Neuronal stem cell (in vitro differentiated cells): ENCODE data around the gene VWA5A.

Experiments used
- DNase-seq: peaks from one replicate; pipeline ENCODE4 v3.0.0-alpha.2; 2013; ENCODE audit warnings: low spot score
- H2AFZ ChIP-seq: one replicate; pipeline ENCODE4 v1.6.1; 2013; ENCODE audit warnings: mild to moderate bottlenecking, low read length, inconsistent platforms
- H2AK5ac ChIP-seq: 2 replicates; pipeline ENCODE4 v1.6.1; 2013; ENCODE audit warnings: low read depth, mild to moderate bottlenecking, inconsistent platforms, low read length, moderate library complexity, mixed read lengths
- H2BK120ac ChIP-seq: 2 replicates; pipeline ENCODE4 v1.6.1; 2013; ENCODE audit warnings: low read depth, mild to moderate bottlenecking, inconsistent platforms, low read length, moderate library complexity, mixed read lengths
- H2BK12ac ChIP-seq: one replicate; pipeline ENCODE4 v1.6.1; 2013; ENCODE audit warnings: low read length, inconsistent platforms
- H2BK15ac ChIP-seq: 2 replicates; pipeline ENCODE4 v1.6.1; 2013; ENCODE audit warnings: mild to moderate bottlenecking, low read length, inconsistent platforms, mixed read lengths
- H2BK5ac ChIP-seq: one replicate; pipeline ENCODE4 v1.6.1; 2013; ENCODE audit warnings: inconsistent platforms, mild to moderate bottlenecking, low read length, moderate library complexity
- H3K14ac ChIP-seq: one replicate; pipeline ENCODE4 v1.6.1; 2013; ENCODE audit warnings: low read length, inconsistent platforms
- H3K18ac ChIP-seq: 2 replicates; pipeline ENCODE4 v1.6.1; 2013; ENCODE audit warnings: low read length, inconsistent platforms
- H3K23ac ChIP-seq: 2 replicates; pipeline ENCODE4 v1.6.1; 2013; ENCODE audit warnings: low read depth, mild to moderate bottlenecking, mixed read lengths, low read length, inconsistent platforms; ENCODE audit not compliant: poor library complexity
- H3K27ac ChIP-seq: replicated peaks from 3 replicates; pipeline ENCODE4 v1.5.1; 2013; ENCODE audit warnings: low read length, inconsistent platforms
- H3K27me3 ChIP-seq, 3 experiments: 2 replicates each; pipeline ENCODE4 v1.6.1; 2013; ENCODE audit warnings: low read length in 3 of 3, mild to moderate bottlenecking in 2 of 3, inconsistent platforms in 1 of 3, low read depth in 1 of 3, mixed read lengths in 1 of 3, moderate library complexity in 1 of 3; ENCODE audit not compliant: control insufficient read depth in 3 of 3, insufficient read depth in 3 of 3
- H3K36me3 ChIP-seq, 2 donors: replicated peaks in 1 of 2; 2 replicates each; pipeline ENCODE4 v1.6.1; 2013; ENCODE audit warnings: low read length in 2 of 2; ENCODE audit not compliant: control insufficient read depth in 2 of 2, insufficient read depth in 2 of 2
- H3K4ac ChIP-seq: 2 replicates; pipeline ENCODE4 v1.6.1; 2013; ENCODE audit warnings: inconsistent platforms, mild to moderate bottlenecking, low read length, moderate library complexity
- H3K4me1 ChIP-seq, 2 donors: 1 replicate in 1 of 2; 2 replicates in 1 of 2; pipeline ENCODE4 v1.6.1; 2013; ENCODE audit warnings: low read length in 2 of 2, low read depth in 1 of 2; ENCODE audit not compliant: control insufficient read depth in 2 of 2, insufficient read depth in 1 of 2
- H3K4me2 ChIP-seq: one replicate; pipeline ENCODE4 v1.6.1; 2013; ENCODE audit warnings: mild to moderate bottlenecking, low read length, inconsistent platforms; ENCODE audit not compliant: insufficient read depth, poor library complexity, severe bottlenecking
- H3K4me3 ChIP-seq, 2 donors: 2 replicates each; pipeline ENCODE4 v1.5.1; 2013; ENCODE audit warnings: low read length in 2 of 2, mild to moderate bottlenecking in 2 of 2, inconsistent platforms in 1 of 2, moderate library complexity in 1 of 2
- H3K79me1 ChIP-seq: one replicate; pipeline ENCODE4 v1.6.1; 2013; ENCODE audit warnings: low read depth, mild to moderate bottlenecking, inconsistent platforms, low read length, moderate library complexity
- H3K9ac ChIP-seq: one replicate; pipeline ENCODE4 v1.6.1; 2013; ENCODE audit warnings: mild to moderate bottlenecking, low read depth, low read length, inconsistent platforms; ENCODE audit not compliant: poor library complexity
- H3K9me3 ChIP-seq, 2 donors: replicated peaks in 1 of 2; 2 replicates each; pipeline versions ENCODE3 to v1.6.1; 2013; ENCODE audit warnings: low read length in 2 of 2, mild to moderate bottlenecking in 2 of 2, inconsistent platforms in 1 of 2, low read depth in 1 of 2, mixed read lengths in 1 of 2, moderate library complexity in 1 of 2; ENCODE audit not compliant: control insufficient read depth in 2 of 2, insufficient read depth in 1 of 2
- H4K8ac ChIP-seq: one replicate; pipeline ENCODE4 v1.6.1; 2013; ENCODE audit warnings: low read depth, mild to moderate bottlenecking, inconsistent platforms, low read length, moderate library complexity
- H4K91ac ChIP-seq: one replicate; pipeline ENCODE4 v1.6.1; 2013; ENCODE audit warnings: low read length, low read depth, mild to moderate bottlenecking, inconsistent platforms; ENCODE audit not compliant: poor library complexity
- WGBS, 2 donors: extraction: QIAGEN DNeasy Blood & Tissue Kit; methylation state at CpG; one replicate each; pipeline ENCODE4 v1.1.7; 2013; ENCODE audit warnings: missing lambda C conversion rate in 2 of 2, mixed read lengths in 1 of 2; ENCODE audit not compliant: insufficient read length in 2 of 2, insufficient replicate concordance in 1 of 2; ENCODE audit errors: extremely low coverage in 2 of 2; 5-methylcytosine and 5-hydroxymethylcytosine counted together

Gene VWA5A

DNA sequence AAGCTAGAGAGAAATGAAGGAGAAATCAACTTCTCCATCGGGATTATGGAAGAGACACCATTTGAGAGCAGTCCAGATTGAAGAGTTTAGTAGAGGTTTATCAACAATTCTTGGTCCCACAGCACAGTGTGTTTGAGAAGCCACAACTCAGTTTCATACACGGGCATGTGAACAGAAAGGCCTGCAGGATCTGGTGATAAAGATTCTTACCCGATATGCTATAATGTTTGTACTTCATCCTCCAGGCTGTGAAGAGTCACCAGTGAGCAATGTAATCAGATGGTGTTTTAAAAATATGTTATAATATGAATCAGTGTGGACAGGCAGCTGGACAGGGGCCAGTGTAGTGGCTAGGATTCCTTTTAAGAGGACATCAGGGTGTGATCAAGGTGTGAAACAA is 29.7 kb upstream of the VWA5A start:
- Histone ChIP-seq H3K27ac (no peak overlapping the region), H4K8ac (no peak overlapping the region)
- WGBS, 2 donors, result no CpG with 5 or more reads among the region's 3 CpGs

GRCh38 chr11:124085997-124086846 is 29.0 kb upstream of the VWA5A start:
- H3K4me1 ChIP-seq, result peaks cover 0 to 7% of the 10 kb centered on the region in 2 donors
- no peak overlapping the region for H3K9ac ChIP-seq
- H3K9me3 ChIP-seq, result no peaks in the 10 kb centered on the region
- no peak overlapping the region for H3K18ac ChIP-seq
- H3K4me2 ChIP-seq, result no peak overlapping the region
- H3K36me3 ChIP-seq, result no peaks in the 10 kb centered on the region
- H2BK120ac ChIP-seq, result no peak overlapping the region
- H2AK5ac ChIP-seq, result no peak overlapping the region
- H2AFZ ChIP-seq, result no peak overlapping the region
- no peak overlapping the region for H2BK15ac ChIP-seq
- H4K8ac ChIP-seq, result no peak overlapping the region
- WGBS, 2 donors, result no CpG with 5 or more reads among the region's 10 CpGs
- H3K14ac ChIP-seq, result no peak overlapping the region
- no peak overlapping the region for H3K27ac ChIP-seq
- DNase-seq, result no peak
- no peak overlapping the region for H2BK5ac ChIP-seq
- no peak overlapping the region for H3K23ac ChIP-seq
- H3K79me1 ChIP-seq, result no peaks in the 10 kb centered on the region
- H3K4ac ChIP-seq, result no peak overlapping the region
- H2BK12ac ChIP-seq, result no peak overlapping the region
- no peak overlapping the region for H3K4me3 ChIP-seq
- peaks cover 0 to 19% (median 0%) of the 10 kb centered on the region in 3 experiments for H3K27me3 ChIP-seq
- H4K91ac ChIP-seq, result no peak overlapping the region

More for the DNA sequence above, 29.7 kb upstream of the VWA5A start:
- Histone ChIP-seq H2BK120ac (no peak overlapping the region), H3K23ac (no peak overlapping the region), H2BK15ac (no peak overlapping the region), H3K4ac (no peak overlapping the region), H2AFZ (no peak overlapping the region), H3K9ac (no peak overlapping the region), H3K79me1 (no peaks in the 10 kb centered on the region), H3K36me3 (no peaks in the 10 kb centered on the region), H3K4me3 (no peak overlapping the region), H3K4me1 (peaks cover 0 to 7% of the 10 kb centered on the region in 2 donors), H3K4me2 (no peak overlapping the region), H3K18ac (no peak overlapping the region), H3K27me3 (peaks cover 0 to 22% (median 0%) of the 10 kb centered on the region in 3 experiments), H4K91ac (no peak overlapping the region), H3K14ac (no peak overlapping the region), H3K9me3 (no peaks in the 10 kb centered on the region), H2BK12ac (no peak overlapping the region), H2BK5ac (no peak overlapping the region), H2AK5ac (no peak overlapping the region)
- no peak for DNase-seq

- no peaks in the 10 kb centered on the region for H3K9me3 ChIP-seq
- no peaks in the 10 kb centered on the region for H3K36me3 ChIP-seq
- no peak overlapping the region for H2BK15ac ChIP-seq
- H3K27me3 ChIP-seq, result no peaks in the 10 kb centered on the region
- H2AFZ ChIP-seq, result no peak overlapping the region
- no peak overlapping the region for H2AK5ac ChIP-seq
- H4K91ac ChIP-seq, result no peak overlapping the region
- no peak overlapping the region for H2BK12ac ChIP-seq
- no peak overlapping the region for H3K9ac ChIP-seq
- H3K4me3 ChIP-seq, result no peak overlapping the region
- H3K4me1 ChIP-seq, result peaks cover 0 to 7% of the 10 kb centered on the region in 2 donors
- H3K18ac ChIP-seq, result no peak overlapping the region
- H3K79me1 ChIP-seq, result no peaks in the 10 kb centered on the region
- H3K23ac ChIP-seq, result no peak overlapping the region
- H3K4ac ChIP-seq, result no peak overlapping the region
- no peak overlapping the region for H4K8ac ChIP-seq
- no peak overlapping the region for H2BK120ac ChIP-seq
- H3K4me2 ChIP-seq, result no peak overlapping the region
- DNase-seq, result no peak
- no peak overlapping the region for H3K27ac ChIP-seq
- H3K14ac ChIP-seq, result no peak overlapping the region
- H2BK5ac ChIP-seq, result no peak overlapping the region
Measured at GRCh38 chr11:124090996-124091395, 24.3 kb upstream of the VWA5A start.

GRCh38 chr11:124093330-124093729 is 21.9 kb upstream of the VWA5A start:
- H2AFZ ChIP-seq, result no peak overlapping the region
- H2BK120ac ChIP-seq, result no peak overlapping the region
- no peak overlapping the region for H2AK5ac ChIP-seq
- H2BK12ac ChIP-seq, result no peak overlapping the region
- no peak overlapping the region for H2BK5ac ChIP-seq
- H4K8ac ChIP-seq, result no peak overlapping the region
- no CpG with 5 or more reads among the region's 2 CpGs for WGBS, 2 donors
- no peak overlapping the region for H3K27ac ChIP-seq
- no peaks in the 10 kb centered on the region for H3K79me1 ChIP-seq
- H3K4me3 ChIP-seq, result no peak overlapping the region
- H3K36me3 ChIP-seq, result no peaks in the 10 kb centered on the region
- H2BK15ac ChIP-seq, result no peak overlapping the region
- no peaks in the 10 kb centered on the region for H3K9me3 ChIP-seq
- H3K4ac ChIP-seq, result no peak overlapping the region
- no peak overlapping the region for H3K9ac ChIP-seq
- DNase-seq, result no peak
- no peak overlapping the region for H3K14ac ChIP-seq
- H3K4me1 ChIP-seq, result no peaks in the 10 kb centered on the region
- no peak overlapping the region for H3K4me2 ChIP-seq
- H3K27me3 ChIP-seq, result no peaks in the 10 kb centered on the region
- H4K91ac ChIP-seq, result no peak overlapping the region
- H3K18ac ChIP-seq, result no peak overlapping the region
- no peak overlapping the region for H3K23ac ChIP-seq
